Spleen (tissue), 7 donors: ENCODE measurements around the gene PTPRK.

Source experiments
- POLR2AphosphoS5 ChIP-seq, 3 donors: sonication (generic); formaldehyde crosslinking; IDR thresholded peaks; one replicate each; pipeline ENCODE4 v1.5.1; 2017; ENCODE audit warnings: antibody characterized with exemption in 3 of 3
- TF ChIP-seq, protein P1 (sequence below), 11 experiments: fragments of 200-600 bp in 7 of 11; fragments of 450-650 bp in 4 of 11; sonication (generic) in 4 of 11; IDR thresholded peaks in 8 of 11; conservative IDR thresholded peaks in 3 of 11; 1 replicate in 7 of 11; 2 replicates in 4 of 11; pipeline versions ENCODE4 v1.4.0 to v1.8.0; 2016 to 2021; ENCODE audit warnings: antibody characterized with exemption in 11 of 11, inconsistent platforms in 4 of 11, mild to moderate bottlenecking in 1 of 11
- donor health status: DM: no; HTN: no; CAD: no; lungs with moderate emphysema.
- donor health status: DM: no; HTN: no; CAD: no.
- donor health status: DM: no; HTN: no; CAD: no.

DNA sequence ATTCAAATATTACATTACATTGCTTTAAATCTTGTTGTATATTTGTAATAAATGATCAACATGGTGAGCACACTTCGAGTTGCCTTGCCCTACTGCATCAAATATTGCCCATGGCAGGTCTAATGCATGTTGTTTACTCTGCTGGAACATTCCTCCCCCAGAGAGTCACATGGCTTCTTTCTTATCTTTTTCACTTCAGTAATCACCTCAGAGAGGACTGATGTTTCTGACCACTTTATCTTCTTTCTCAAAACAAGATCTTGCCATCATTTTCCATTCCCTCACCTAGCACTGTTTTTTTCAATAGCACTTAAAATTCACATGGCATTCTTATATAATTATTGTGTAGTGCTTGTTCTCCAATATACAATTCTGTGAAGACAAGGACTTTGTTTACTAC is 376.1 kb downstream of the PTPRK start:
- TF ChIP-seq, protein P1, sequence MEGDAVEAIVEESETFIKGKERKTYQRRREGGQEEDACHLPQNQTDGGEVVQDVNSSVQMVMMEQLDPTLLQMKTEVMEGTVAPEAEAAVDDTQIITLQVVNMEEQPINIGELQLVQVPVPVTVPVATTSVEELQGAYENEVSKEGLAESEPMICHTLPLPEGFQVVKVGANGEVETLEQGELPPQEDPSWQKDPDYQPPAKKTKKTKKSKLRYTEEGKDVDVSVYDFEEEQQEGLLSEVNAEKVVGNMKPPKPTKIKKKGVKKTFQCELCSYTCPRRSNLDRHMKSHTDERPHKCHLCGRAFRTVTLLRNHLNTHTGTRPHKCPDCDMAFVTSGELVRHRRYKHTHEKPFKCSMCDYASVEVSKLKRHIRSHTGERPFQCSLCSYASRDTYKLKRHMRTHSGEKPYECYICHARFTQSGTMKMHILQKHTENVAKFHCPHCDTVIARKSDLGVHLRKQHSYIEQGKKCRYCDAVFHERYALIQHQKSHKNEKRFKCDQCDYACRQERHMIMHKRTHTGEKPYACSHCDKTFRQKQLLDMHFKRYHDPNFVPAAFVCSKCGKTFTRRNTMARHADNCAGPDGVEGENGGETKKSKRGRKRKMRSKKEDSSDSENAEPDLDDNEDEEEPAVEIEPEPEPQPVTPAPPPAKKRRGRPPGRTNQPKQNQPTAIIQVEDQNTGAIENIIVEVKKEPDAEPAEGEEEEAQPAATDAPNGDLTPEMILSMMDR (IDR thresholded peaks at IDR 0.05 in 8 of 11, conservative IDR thresholded peaks at IDR 0.05 in 3 of 11): no peak
- TF ChIP-seq POLR2AphosphoS5 (IDR thresholded peaks at IDR 0.05): no peak
